Small intestine (tissue), 7 donors: Measurements from ENCODE around the gene MERTK. TPM values are rescaled to one million over a fixed set of nuclear protein-coding genes. Genes with fewer than 3 reads are reported as not detected.

Experiments
- DNase-seq, 2 donors: peaks; one replicate each; pipeline versions ENCODE4 v3.0.0 to v3.0.0-alpha.2; 2013
- FAIRE-seq: peaks from 2 replicates; lab custom pipeline; 2012; peaks lifted over from hg19 to GRCh38; lab: Jason Lieb, UNC
- H3K27ac ChIP-seq, 3 donors: one replicate each; pipeline ENCODE4 v1.5.1; 2013; ENCODE audit warnings: low read length in 2 of 3, mild to moderate bottlenecking in 2 of 3, control low read depth in 1 of 3, inconsistent platforms in 1 of 3, low read depth in 1 of 3, moderate library complexity in 1 of 3
- H3K27me3 ChIP-seq, 3 donors: one replicate each; pipeline ENCODE4 v1.6.1; 2013; ENCODE audit warnings: low read length in 3 of 3, inconsistent platforms in 1 of 3; ENCODE audit not compliant: control insufficient read depth in 3 of 3, insufficient read depth in 3 of 3
- H3K36me3 ChIP-seq, 3 donors: one replicate each; pipeline ENCODE4 v1.6.1; 2013; ENCODE audit warnings: low read length in 3 of 3, inconsistent platforms in 1 of 3, low read depth in 1 of 3, mild to moderate bottlenecking in 1 of 3, moderate library complexity in 1 of 3; ENCODE audit not compliant: control insufficient read depth in 3 of 3, insufficient read depth in 2 of 3
- H3K4me1 ChIP-seq, 3 donors: one replicate each; pipeline ENCODE4 v1.6.1; 2013; ENCODE audit warnings: low read length in 2 of 3, inconsistent platforms in 1 of 3, low read depth in 1 of 3, mild to moderate bottlenecking in 1 of 3, moderate library complexity in 1 of 3; ENCODE audit not compliant: control insufficient read depth in 3 of 3, insufficient read depth in 2 of 3
- H3K4me3 ChIP-seq, 3 donors: one replicate each; pipeline ENCODE4 v1.5.1; 2013; ENCODE audit warnings: low read length in 3 of 3, control low read depth in 1 of 3, inconsistent platforms in 1 of 3, low read depth in 1 of 3, mild to moderate bottlenecking in 1 of 3, moderate library complexity in 1 of 3
- H3K9me3 ChIP-seq, 2 donors: one replicate each; pipeline ENCODE4 v1.6.1; 2013; ENCODE audit warnings: low read depth in 1 of 2, low read length in 1 of 2; ENCODE audit not compliant: control insufficient read depth in 2 of 2, insufficient read depth in 1 of 2
- WGBS, 3 donors: extraction: QIAGEN DNeasy Blood & Tissue Kit; methylation state at CpG; one replicate each; pipeline ENCODE4 v1.1.7; 2013; 5-methylcytosine and 5-hydroxymethylcytosine counted together
- polyA plus RNA-seq, 4 donors: library from polyadenylated mRNA; stranded (reverse) in 3 of 4; unstranded in 1 of 4; fragments of 200-250 nt in 3 of 4; fragments of 120-200 nt in 1 of 4; gene quantifications; one replicate each; pipeline versions ENCODE4 v1.2.1 to v1.2.3, GENCODE V29; 2013
- donor health status: healthy with polysubstance abuse.
- donor health status: control.
- donor health status: control.
- donor health status: Bipolar disorder and iron deficiency.
- donor health status: healthy.

MERTK gene
- polyA plus RNA-seq, 4 donors: 4.1 to 9.8 (median 7.1) TPM

DNA sequence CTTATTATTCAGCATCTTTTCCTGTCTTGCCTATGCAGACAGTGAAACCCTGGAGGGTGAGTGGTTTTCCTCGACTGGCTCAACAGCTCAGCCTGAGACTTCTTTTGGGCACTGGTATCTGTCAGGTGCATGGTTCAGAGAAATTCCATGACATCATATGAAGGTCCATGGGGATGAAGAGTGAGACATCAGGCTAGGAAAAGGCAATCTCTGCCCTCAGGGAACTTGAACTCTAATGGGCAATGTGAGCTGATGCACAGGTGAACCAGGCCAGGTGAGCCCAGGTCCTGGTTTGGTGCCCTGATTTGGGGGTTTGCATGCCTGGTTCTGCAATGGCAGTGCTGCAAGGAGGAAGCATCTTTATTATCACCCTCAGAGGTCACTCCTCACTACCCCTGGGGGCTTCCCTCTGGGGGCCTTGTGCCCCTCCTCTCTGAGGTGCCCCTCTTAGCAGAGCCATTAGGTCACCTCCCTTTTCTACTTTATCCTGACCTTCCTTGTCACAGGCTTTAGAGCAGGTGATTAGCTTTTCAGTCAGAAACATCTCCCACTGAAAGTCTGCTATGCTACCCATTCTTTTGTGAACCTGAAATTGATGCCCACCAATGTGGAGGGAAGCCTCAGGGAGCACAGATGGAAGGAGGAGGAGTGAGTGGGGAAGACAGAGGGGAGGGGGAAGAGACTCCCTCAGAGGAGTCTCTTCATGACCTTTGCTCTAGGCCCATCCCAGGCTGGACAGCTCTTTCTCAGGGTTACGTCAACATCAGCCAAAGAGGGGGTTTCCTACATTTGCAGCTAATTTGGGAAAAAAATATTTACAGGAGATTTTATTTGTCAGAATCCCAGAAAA lies 47.3 kb downstream of the MERTK start:
- WGBS, 3 donors: 45 to 75% (median 46%) methylated on average over 2 of the region's 2 CpGs
- DNase-seq: peak; percentile 28 to 31
- Histone ChIP-seq H3K27me3 (no peaks in the 10 kb centered on the region), H3K27ac (peak overlapping the region; percentile 46 to 80 (median 68)), H3K4me1 (peaks cover 5 to 19% (median 15%) of the 10 kb centered on the region in 3 donors), H3K36me3 (peaks cover 0 to 23% (median 0%) of the 10 kb centered on the region in 3 donors), H3K4me3 (no peak overlapping the region), H3K9me3 (no peaks in the 10 kb centered on the region)
- FAIRE-seq: no peak

DNA sequence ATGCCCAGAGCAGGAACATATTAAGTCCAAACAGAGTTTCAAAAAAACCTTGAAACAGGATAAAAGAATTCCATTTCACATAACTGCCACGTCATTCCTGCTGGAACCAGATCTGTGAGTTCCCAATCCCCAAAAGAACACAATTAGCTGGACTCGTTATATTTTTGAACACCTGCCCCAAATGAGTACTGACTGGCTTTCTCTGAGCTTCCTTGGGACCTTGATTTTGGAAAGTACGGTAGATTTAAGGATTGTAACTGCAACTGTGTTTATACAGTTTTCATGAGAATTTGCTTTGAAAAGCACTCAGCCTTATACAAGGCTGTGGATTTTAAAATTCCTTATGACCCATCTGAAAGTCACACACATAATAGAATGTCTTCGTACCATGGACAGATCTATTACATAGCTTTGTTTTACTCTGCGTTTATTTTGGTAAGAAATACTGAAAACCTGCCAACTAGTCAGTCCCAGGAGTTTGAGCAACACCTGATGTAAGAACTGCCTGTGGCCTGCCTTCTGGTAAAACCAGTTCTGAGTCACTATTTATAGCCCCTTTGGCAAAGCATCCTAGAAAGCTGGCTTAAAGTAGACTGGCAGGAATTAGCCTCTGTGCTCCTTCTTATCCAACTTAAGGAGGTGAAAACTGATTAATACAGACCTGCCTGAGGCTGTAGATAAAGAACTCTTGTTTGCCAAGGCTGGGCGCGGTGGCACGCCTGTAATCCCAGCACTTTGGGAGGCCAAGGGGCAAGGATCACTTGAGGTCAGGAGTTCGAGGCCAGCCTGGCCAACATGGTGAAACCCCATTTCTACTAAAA lies 48.1 kb downstream of the MERTK start:
- Histone ChIP-seq H3K9me3 (no peaks in the 10 kb centered on the region), H3K36me3 (peaks cover 0 to 23% (median 0%) of the 10 kb centered on the region in 3 donors), H3K27ac (peak overlapping the region; percentile 46 to 80 (median 68)), H3K27me3 (no peaks in the 10 kb centered on the region), H3K4me3 (no peak overlapping the region), H3K4me1 (peaks cover 5 to 19% (median 15%) of the 10 kb centered on the region in 3 donors)
- DNase-seq (peak; percentile 87 to 97), FAIRE-seq (no peak)
- 12 to 52% (median 32%) methylated on average over 9 of the region's 9 CpGs for WGBS, 3 donors

DNA sequence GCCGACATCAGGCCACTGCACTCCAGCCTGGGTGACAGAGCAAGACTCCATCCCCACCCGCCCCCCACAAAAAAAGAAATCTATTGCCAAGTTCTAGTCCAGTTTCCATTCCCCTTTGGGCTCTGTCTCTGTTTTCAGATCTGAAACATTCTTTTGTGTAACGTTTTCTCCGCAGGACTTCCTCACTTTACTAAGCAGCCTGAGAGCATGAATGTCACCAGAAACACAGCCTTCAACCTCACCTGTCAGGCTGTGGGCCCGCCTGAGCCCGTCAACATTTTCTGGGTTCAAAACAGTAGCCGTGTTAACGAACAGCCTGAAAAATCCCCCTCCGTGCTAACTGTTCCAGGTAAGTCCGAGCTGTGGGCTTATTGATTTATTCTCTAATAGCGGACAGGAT lies 48.8 kb downstream of the MERTK start:
- DNase-seq (no peak), FAIRE-seq (no peak)
- 78 to 91% (median 81%) methylated on average over 11 of the region's 11 CpGs for WGBS, 3 donors
- Histone ChIP-seq H3K4me3 (no peak overlapping the region), H3K27me3 (no peaks in the 10 kb centered on the region), H3K4me1 (peaks cover 5 to 19% (median 15%) of the 10 kb centered on the region in 3 donors), H3K27ac (no peak overlapping the region), H3K9me3 (no peaks in the 10 kb centered on the region), H3K36me3 (peaks cover 0 to 23% (median 0%) of the 10 kb centered on the region in 3 donors)

- FAIRE-seq (no peak), DNase-seq (peak in 1 of 2 donors; percentile 20)
- peaks cover 0 to 24% (median 0%) of the 10 kb centered on the region in 3 donors for H3K36me3 ChIP-seq
- no peaks in the 10 kb centered on the region for H3K9me3 ChIP-seq
- peaks cover 5 to 19% (median 15%) of the 10 kb centered on the region in 3 donors for H3K4me1 ChIP-seq
- H3K4me3 ChIP-seq: no peak overlapping the region
- H3K27me3 ChIP-seq: no peaks in the 10 kb centered on the region
- no peak overlapping the region for H3K27ac ChIP-seq
- WGBS, 3 donors: 69 to 84% (median 73%) methylated on average over 4 of the region's 4 CpGs
These were observed 50.4 kb downstream of the MERTK start for GRCh38 chr2:111948832-111949231.

- Histone ChIP-seq H3K4me3 (no peak overlapping the region), H3K4me1 (peaks cover 3 to 12% (median 11%) of the 10 kb centered on the region in 3 donors), H3K9me3 (no peaks in the 10 kb centered on the region), H3K27me3 (no peaks in the 10 kb centered on the region), H3K27ac (no peak overlapping the region), H3K36me3 (peaks cover 0 to 27% (median 0%) of the 10 kb centered on the region in 3 donors)
- DNase-seq (no peak), FAIRE-seq (no peak)
- WGBS, 3 donors: 73 to 97% (median 89%) methylated on average over 1 of the region's 1 CpG
These were observed 51.8 kb downstream of the MERTK start for GRCh38 chr2:111950236-111950635.

GRCh38 chr2:111951486-111951885 lies 53.1 kb downstream of the MERTK start:
- WGBS, 3 donors: 92 to 98% (median 96%) methylated on average over 2 of the region's 2 CpGs
- Histone ChIP-seq H3K4me1 (peaks cover 0 to 4% (median 0%) of the 10 kb centered on the region in 3 donors), H3K36me3 (peaks cover 0 to 20% (median 0%) of the 10 kb centered on the region in 3 donors), H3K27ac (no peak overlapping the region), H3K4me3 (no peak overlapping the region), H3K9me3 (no peaks in the 10 kb centered on the region), H3K27me3 (no peaks in the 10 kb centered on the region)
- DNase-seq: no peak
- no peak for FAIRE-seq

DNA sequence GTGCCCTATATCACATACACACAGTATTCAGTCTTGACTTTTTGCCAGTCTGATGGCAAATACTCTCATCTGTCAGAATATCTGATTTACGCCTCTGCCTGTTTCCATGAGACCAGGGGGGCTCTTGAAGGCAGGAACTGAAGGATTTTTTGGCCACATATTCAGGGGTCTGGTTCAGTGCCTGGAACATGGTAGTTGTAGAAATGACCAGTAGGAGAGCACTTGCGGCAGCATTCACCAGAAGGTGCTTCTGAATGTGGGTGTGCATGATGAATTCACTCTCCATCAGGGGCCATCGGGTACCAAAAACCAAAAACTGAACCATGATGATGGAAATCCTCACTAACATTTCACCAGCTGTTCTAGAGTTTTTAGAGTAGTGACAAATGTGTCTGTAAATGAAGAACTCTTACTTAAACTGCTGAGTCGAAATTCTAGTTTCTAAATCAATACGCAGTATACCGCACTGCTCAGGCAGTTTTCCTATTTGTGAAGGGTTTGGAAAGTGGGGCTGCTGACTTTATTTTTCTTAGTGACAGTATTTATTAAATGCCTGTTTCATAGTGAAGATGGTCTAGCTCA lies 54.6 kb downstream of the MERTK start:
- no peaks in the 10 kb centered on the region for H3K4me1 ChIP-seq
- peaks cover 0 to 12% (median 0%) of the 10 kb centered on the region in 3 donors for H3K36me3 ChIP-seq
- no peak overlapping the region for H3K27ac ChIP-seq
- no peaks in the 10 kb centered on the region for H3K27me3 ChIP-seq
- FAIRE-seq: no peak
- H3K4me3 ChIP-seq: no peak overlapping the region
- no peak for DNase-seq
- no peaks in the 10 kb centered on the region for H3K9me3 ChIP-seq
- 85 to 93% (median 88%) methylated on average over 6 of the region's 6 CpGs for WGBS, 3 donors
